ENCODE measurements around the gene DFFB. TPM values are rescaled to one million over a fixed set of nuclear protein-coding genes. Genes with fewer than 3 reads are reported as not detected.

Gene DFFB
- total and polyA plus RNA-seq, 9 of the 15 experiments (the other 6 are each of a cell fraction or from before 2014, with no cell fraction given) = 2.3 to 15.8 (median 11.5) TPM

DNA sequence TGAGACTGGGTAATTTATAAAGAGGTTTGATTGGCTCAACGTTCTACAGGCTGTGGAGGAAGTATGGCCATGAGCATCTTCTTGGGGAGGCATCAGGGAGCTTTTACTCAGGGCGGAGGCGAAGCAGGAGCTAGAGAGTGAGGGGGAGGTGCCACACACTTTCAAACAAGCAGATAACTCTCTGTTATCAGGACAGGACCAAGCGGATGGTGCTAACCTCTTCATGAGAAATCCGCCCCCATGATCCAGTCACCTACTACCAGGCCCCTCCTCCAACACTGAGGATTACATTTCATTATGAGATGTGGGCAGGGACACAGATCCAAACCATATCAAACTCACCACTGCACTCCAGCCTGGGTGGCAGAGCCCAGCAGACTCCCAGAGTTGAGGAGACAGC lies 49.5 kb upstream of the DFFB start (continued):
- TF ChIP-seq MYNN (IDR thresholded peaks at IDR 0.05) (peak; percentile 50; the same call in 1 of the 2 replicates), MYNN (CRISPR knock-in tag; IDR thresholded peaks at IDR 0.05) (no peak), EP300 (IDR thresholded peaks at IDR 0.05; ENCODE audit: low read length) (peak; percentile 52; the same call in 1 of the 2 replicates), NCOR1 (IDR thresholded peaks at IDR 0.05) (peak; percentile 52), CREM (IDR thresholded peaks at IDR 0.05; ENCODE audit: low read depth) (peak; percentile 55; the same call in 1 of the 2 replicates), TAL1 (IDR thresholded peaks at IDR 0.05) (peak; percentile 43), SOX6 (IDR thresholded peaks at IDR 0.05) (peak; percentile 55; the same call in 1 of the 2 replicates), PHF21A (IDR thresholded peaks at IDR 0.05; ENCODE audit: borderline replicate concordance, low read depth) (0 out of 2 replicates have a peak, but pooled peaks have one; percentile 4), TOE1 (IDR thresholded peaks at IDR 0.05; ENCODE audit: borderline replicate concordance) (no peak), TOE1 (CRISPR knock-in tag; IDR thresholded peaks at IDR 0.05; ENCODE audit: borderline replicate concordance, low read depth) (no peak), RCOR1 (IDR thresholded peaks at IDR 0.05; ENCODE audit: borderline replicate concordance in 1 of 2, low read depth in 2 of 2, low read length in 2 of 2) (peak in 1 of 2 experiments; percentile 91; a peak in 2 of 4 replicates), HDAC1 (IDR thresholded peaks at IDR 0.05) (peak in 1 of 2 experiments; percentile 45; a peak in 2 of 4 replicates), ATF7 (IDR thresholded peaks at IDR 0.05) (0 out of 2 replicates have a peak, but pooled peaks have one; percentile 12), SMARCE1 (IDR thresholded peaks at IDR 0.05) (peak; percentile 55; the same call in 1 of the 2 replicates), ZNF764 (CRISPR knock-in tag; IDR thresholded peaks at IDR 0.05; ENCODE audit: low read depth) (no peak), MEIS2 (IDR thresholded peaks at IDR 0.05; ENCODE audit: partially characterized antibody) (peak; percentile 85), POLR2AphosphoS5 (IDR thresholded peaks at IDR 0.05; ENCODE audit: control insufficient read depth, insufficient read depth, low read depth, low read length) (0 out of 2 replicates have a peak, but pooled peaks have one; percentile 19), KLF16 (IDR thresholded peaks at IDR 0.05) (peak; percentile 29; the same call in 1 of the 2 replicates), TCF3 (CRISPR knock-in tag; IDR thresholded peaks at IDR 0.05) (peak; percentile 59), MTA3 (IDR thresholded peaks at IDR 0.05; ENCODE audit: borderline replicate concordance) (peak; percentile 59; the same call in 1 of the 2 replicates), BRF1 (IDR thresholded peaks at IDR 0.05; ENCODE audit: borderline replicate concordance, extremely low read depth, insufficient read length) (no peak), ARID1B (IDR thresholded peaks at IDR 0.05) (peak; percentile 75)
- TF ChIP-seq, protein P1, sequence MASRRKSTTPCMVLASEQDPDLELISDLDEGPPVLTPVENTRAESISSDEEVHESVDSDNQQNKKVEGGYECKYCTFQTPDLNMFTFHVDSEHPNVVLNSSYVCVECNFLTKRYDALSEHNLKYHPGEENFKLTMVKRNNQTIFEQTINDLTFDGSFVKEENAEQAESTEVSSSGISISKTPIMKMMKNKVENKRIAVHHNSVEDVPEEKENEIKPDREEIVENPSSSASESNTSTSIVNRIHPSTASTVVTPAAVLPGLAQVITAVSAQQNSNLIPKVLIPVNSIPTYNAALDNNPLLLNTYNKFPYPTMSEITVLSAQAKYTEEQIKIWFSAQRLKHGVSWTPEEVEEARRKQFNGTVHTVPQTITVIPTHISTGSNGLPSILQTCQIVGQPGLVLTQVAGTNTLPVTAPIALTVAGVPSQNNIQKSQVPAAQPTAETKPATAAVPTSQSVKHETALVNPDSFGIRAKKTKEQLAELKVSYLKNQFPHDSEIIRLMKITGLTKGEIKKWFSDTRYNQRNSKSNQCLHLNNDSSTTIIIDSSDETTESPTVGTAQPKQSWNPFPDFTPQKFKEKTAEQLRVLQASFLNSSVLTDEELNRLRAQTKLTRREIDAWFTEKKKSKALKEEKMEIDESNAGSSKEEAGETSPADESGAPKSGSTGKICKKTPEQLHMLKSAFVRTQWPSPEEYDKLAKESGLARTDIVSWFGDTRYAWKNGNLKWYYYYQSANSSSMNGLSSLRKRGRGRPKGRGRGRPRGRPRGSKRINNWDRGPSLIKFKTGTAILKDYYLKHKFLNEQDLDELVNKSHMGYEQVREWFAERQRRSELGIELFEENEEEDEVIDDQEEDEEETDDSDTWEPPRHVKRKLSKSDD (conservative IDR thresholded peaks at IDR 0.05; ENCODE audit: low read length) = no peak
- TF ChIP-seq, protein P2, sequence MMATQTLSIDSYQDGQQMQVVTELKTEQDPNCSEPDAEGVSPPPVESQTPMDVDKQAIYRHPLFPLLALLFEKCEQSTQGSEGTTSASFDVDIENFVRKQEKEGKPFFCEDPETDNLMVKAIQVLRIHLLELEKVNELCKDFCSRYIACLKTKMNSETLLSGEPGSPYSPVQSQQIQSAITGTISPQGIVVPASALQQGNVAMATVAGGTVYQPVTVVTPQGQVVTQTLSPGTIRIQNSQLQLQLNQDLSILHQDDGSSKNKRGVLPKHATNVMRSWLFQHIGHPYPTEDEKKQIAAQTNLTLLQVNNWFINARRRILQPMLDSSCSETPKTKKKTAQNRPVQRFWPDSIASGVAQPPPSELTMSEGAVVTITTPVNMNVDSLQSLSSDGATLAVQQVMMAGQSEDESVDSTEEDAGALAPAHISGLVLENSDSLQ (IDR thresholded peaks at IDR 0.05) = peak; percentile 39; the same call in 1 of the 2 replicates
- TF ChIP-seq, protein P3, sequence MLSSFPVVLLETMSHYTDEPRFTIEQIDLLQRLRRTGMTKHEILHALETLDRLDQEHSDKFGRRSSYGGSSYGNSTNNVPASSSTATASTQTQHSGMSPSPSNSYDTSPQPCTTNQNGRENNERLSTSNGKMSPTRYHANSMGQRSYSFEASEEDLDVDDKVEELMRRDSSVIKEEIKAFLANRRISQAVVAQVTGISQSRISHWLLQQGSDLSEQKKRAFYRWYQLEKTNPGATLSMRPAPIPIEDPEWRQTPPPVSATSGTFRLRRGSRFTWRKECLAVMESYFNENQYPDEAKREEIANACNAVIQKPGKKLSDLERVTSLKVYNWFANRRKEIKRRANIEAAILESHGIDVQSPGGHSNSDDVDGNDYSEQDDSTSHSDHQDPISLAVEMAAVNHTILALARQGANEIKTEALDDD (IDR thresholded peaks at IDR 0.05) = peak; percentile 65; the same call in 1 of the 2 replicates

Measured in K562 (cell line).